H7 (cell line): ENCODE measurements around the gene EYA4. TPM values are rescaled to one million over a fixed set of nuclear protein-coding genes. Genes with fewer than 3 reads are reported as not detected.

Source experiments
- DNase-seq: peaks from one replicate; pipeline ENCODE4 v3.0.0; 2012
- H3K27me3 ChIP-seq: 2 replicates; pipeline ENCODE4 v1.6.0; 2011; ENCODE audit warnings: mild to moderate bottlenecking, low read length; ENCODE audit not compliant: control insufficient read depth, insufficient read depth
- H3K36me3 ChIP-seq: replicated peaks from 2 replicates; pipeline ENCODE4 v1.5.1; 2011; ENCODE audit warnings: low read length; ENCODE audit not compliant: control insufficient read depth, insufficient read depth
- H3K4me3 ChIP-seq: 2 replicates; pipeline ENCODE4 v1.5.1; 2011; ENCODE audit warnings: low read depth, mild to moderate bottlenecking, control low read depth, low read length, moderate library complexity; ENCODE audit not compliant: insufficient read depth
- total RNA-seq: library from RNA; depleted of rRNA; stranded (reverse); fragments of >200 nt; shearing (Covaris generic); gene quantifications from 2 replicates; pipeline ENCODE4 v1.2.3, GENCODE V29; 2014

EYA4 gene
- total RNA-seq, 1 experiment from 2014 or later: 0.10 TPM

- Histone ChIP-seq H3K4me3 (no peak overlapping the region), H3K27me3 (no peaks in the 10 kb centered on the region), H3K36me3 (no peaks in the 10 kb centered on the region)
- DNase-seq: no peak
Observed at GRCh38 chr6:133339543-133340384, 98.6 kb downstream of the EYA4 start.

- Histone ChIP-seq H3K27me3 (no peaks in the 10 kb centered on the region), H3K4me3 (no peak overlapping the region), H3K36me3 (no peaks in the 10 kb centered on the region)
- no peak for DNase-seq
Observed at GRCh38 chr6:133340557-133340956, 99.4 kb downstream of the EYA4 start.

- Histone ChIP-seq H3K36me3 (no peaks in the 10 kb centered on the region), H3K27me3 (no peaks in the 10 kb centered on the region), H3K4me3 (no peak overlapping the region)
- DNase-seq: no peak
Observed at GRCh38 chr6:133341607-133342158, 100.5 kb downstream of the EYA4 start.

- no peak for DNase-seq
- Histone ChIP-seq H3K27me3 (no peaks in the 10 kb centered on the region), H3K4me3 (no peak overlapping the region), H3K36me3 (no peaks in the 10 kb centered on the region)
Observed at GRCh38 chr6:133343220-133343619, 102.1 kb downstream of the EYA4 start.

GRCh38 chr6:133348846-133349245 is 107.7 kb downstream of the EYA4 start:
- Histone ChIP-seq H3K4me3 (no peak overlapping the region), H3K36me3 (no peaks in the 10 kb centered on the region), H3K27me3 (no peaks in the 10 kb centered on the region)
- no peak for DNase-seq

GRCh38 chr6:133350928-133351327 is 109.8 kb downstream of the EYA4 start:
- Histone ChIP-seq H3K36me3 (no peaks in the 10 kb centered on the region), H3K4me3 (no peak overlapping the region), H3K27me3 (no peaks in the 10 kb centered on the region)
- no peak for DNase-seq

GRCh38 chr6:133352046-133352445 is 110.9 kb downstream of the EYA4 start:
- H3K4me3 ChIP-seq: no peak overlapping the region
- no peaks in the 10 kb centered on the region for H3K27me3 ChIP-seq
- no peak for DNase-seq
- H3K36me3 ChIP-seq: no peaks in the 10 kb centered on the region

- DNase-seq: no peak
- Histone ChIP-seq H3K27me3 (no peaks in the 10 kb centered on the region), H3K4me3 (no peak overlapping the region), H3K36me3 (no peaks in the 10 kb centered on the region)
Observed at GRCh38 chr6:133353061-133353460, 111.9 kb downstream of the EYA4 start.

GRCh38 chr6:133355922-133356321 is 114.8 kb downstream of the EYA4 start:
- no peak for DNase-seq
- H3K4me3 ChIP-seq: no peak overlapping the region
- no peaks in the 10 kb centered on the region for H3K36me3 ChIP-seq
- H3K27me3 ChIP-seq: no peaks in the 10 kb centered on the region

GRCh38 chr6:133358574-133359150 is 117.5 kb downstream of the EYA4 start:
- no peak for DNase-seq
- no peaks in the 10 kb centered on the region for H3K27me3 ChIP-seq
- H3K36me3 ChIP-seq: no peaks in the 10 kb centered on the region
- no peak overlapping the region for H3K4me3 ChIP-seq

GRCh38 chr6:133359256-133359655 is 118.1 kb downstream of the EYA4 start:
- Histone ChIP-seq H3K27me3 (no peaks in the 10 kb centered on the region), H3K4me3 (no peak overlapping the region), H3K36me3 (no peaks in the 10 kb centered on the region)
- no peak for DNase-seq

- no peak for DNase-seq
- Histone ChIP-seq H3K4me3 (no peak overlapping the region), H3K36me3 (no peaks in the 10 kb centered on the region), H3K27me3 (no peaks in the 10 kb centered on the region)
Observed at GRCh38 chr6:133359760-133360159, 118.6 kb downstream of the EYA4 start.

GRCh38 chr6:133360194-133360593 is 119.0 kb downstream of the EYA4 start:
- DNase-seq: no peak
- no peak overlapping the region for H3K4me3 ChIP-seq
- H3K36me3 ChIP-seq: no peaks in the 10 kb centered on the region
- no peaks in the 10 kb centered on the region for H3K27me3 ChIP-seq

GRCh38 chr6:133362813-133363212 is 121.7 kb downstream of the EYA4 start:
- no peaks in the 10 kb centered on the region for H3K36me3 ChIP-seq
- no peaks in the 10 kb centered on the region for H3K27me3 ChIP-seq
- DNase-seq: no peak
- H3K4me3 ChIP-seq: no peak overlapping the region

GRCh38 chr6:133368664-133369063 is 127.5 kb downstream of the EYA4 start:
- DNase-seq: no peak
- Histone ChIP-seq H3K36me3 (no peaks in the 10 kb centered on the region), H3K27me3 (no peaks in the 10 kb centered on the region), H3K4me3 (no peak overlapping the region)
